Measurements from ENCODE around the gene TMED4.

DNA sequence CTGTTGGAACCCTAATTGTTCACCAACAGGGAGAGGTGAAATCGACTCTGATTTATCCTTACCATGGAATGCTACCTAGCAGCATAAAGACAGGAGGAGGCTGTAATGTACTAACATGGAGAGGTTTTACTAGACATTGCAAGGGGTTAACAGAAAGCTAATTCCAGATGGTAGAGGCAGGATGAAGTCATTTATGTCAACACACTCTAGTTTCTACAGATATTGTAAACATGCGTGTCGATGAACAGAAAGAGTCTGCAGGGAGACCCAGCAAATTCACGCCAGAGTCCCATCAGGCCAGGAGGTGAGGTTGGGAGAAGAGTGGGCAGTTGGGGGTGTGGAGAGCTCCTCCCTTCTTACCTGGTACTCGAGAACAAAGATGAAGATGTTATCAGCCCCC is 47.9 kb downstream of the TMED4 start:
- TF ChIP-seq, protein P1, sequence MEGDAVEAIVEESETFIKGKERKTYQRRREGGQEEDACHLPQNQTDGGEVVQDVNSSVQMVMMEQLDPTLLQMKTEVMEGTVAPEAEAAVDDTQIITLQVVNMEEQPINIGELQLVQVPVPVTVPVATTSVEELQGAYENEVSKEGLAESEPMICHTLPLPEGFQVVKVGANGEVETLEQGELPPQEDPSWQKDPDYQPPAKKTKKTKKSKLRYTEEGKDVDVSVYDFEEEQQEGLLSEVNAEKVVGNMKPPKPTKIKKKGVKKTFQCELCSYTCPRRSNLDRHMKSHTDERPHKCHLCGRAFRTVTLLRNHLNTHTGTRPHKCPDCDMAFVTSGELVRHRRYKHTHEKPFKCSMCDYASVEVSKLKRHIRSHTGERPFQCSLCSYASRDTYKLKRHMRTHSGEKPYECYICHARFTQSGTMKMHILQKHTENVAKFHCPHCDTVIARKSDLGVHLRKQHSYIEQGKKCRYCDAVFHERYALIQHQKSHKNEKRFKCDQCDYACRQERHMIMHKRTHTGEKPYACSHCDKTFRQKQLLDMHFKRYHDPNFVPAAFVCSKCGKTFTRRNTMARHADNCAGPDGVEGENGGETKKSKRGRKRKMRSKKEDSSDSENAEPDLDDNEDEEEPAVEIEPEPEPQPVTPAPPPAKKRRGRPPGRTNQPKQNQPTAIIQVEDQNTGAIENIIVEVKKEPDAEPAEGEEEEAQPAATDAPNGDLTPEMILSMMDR (IDR thresholded peaks at IDR 0.05): no peak
- TF ChIP-seq POLR2A (IDR thresholded peaks at IDR 0.05): no peak

Data from lower leg skin (tissue), 3 donors.